CD4-positive, alpha-beta T cell treated with Interleukin-17A for 4 hours (primary cell): ENCODE results near the gene MYH7B.

Source experiments
- DNase-seq: peaks from one replicate; pipeline ENCODE4 v3.0.0-alpha.2; 2020; ENCODE audit warnings: mixed read lengths

MYH7B gene

DNA sequence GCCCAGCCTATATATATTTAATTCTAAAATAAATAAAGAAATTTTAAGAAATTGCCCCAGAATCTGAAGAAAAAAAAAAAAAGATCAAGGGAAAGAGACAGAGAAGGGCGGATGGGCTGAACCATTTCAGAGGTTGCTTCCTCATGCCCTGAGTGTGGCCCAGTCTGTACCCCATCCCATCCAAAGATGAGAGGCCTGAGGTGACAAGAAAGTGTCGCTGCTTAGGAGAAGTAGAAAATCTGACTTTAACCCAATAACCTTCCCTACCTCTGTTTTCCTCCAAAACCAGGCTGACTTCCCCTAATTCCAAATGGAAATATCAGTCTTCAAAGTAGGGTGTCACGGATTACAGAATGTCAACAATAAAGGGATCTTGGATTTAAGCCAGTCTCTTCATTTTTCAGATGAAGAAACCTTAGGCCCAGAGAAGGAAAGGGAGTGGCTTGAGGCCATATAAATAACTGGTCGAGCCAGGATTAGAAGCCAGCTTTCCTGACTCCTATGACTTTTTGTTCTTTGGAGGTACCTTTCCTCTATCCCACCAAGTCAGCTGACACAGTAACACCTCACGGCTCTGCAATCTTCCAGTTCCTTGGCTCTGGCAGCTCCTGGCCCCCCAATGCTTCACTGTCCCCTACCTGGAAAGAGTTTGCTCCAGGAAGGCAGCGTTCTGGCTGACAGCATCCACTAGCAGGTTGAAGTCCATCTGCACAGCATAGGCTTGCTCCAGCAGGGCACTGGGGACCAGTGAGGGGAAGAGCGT, 10.2 kb upstream of the MYH7B start:
- DNase-seq = no peak

DNA sequence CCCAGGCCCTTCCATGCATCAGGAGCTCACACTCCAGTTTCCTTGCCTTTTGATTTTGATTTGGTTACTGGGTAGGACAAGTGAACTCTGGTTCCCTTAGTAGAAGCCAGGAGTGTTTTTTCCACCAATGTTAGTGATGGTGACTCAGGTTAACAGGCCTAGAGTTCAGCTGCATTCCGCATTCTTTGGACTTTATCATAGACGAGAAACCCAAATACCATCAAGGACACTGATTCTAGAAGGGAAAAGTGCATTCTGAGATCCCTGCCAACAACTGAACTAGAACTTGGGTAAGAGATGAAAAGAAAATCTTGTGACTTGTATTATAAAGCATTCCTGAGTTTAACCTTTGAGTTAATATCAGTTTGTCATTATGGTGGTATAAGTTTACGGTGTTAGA, 9.0 kb upstream of the MYH7B start:
- DNase-seq = no peak

DNA sequence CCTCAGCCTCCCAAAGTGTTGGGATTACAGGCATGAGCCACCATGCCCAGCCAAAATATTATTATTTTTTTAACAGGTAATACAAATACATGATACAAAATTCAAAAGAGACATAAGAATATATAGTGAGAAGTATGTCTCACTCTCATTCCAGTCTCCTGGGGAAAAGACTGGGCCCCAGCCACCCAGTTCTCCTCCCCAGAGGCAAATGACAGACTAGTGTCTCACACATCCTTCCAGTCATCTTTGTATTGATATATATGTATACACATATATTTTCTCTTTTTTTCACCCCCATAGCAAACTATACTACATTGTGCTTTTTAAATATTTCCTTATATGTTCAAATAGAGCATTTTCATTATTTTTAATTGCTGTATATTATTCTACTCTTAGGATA, 8.3 kb upstream of the MYH7B start:
- no peak for DNase-seq

GRCh38 chr20:34948030-34948429, 7.6 kb upstream of the MYH7B start:
- DNase-seq = no peak

- no peak for DNase-seq
These were observed 6.5 kb upstream of the MYH7B start for GRCh38 chr20:34949120-34949519.

- DNase-seq = no peak
These were observed 4.4 kb upstream of the MYH7B start for GRCh38 chr20:34951252-34951651.

DNA sequence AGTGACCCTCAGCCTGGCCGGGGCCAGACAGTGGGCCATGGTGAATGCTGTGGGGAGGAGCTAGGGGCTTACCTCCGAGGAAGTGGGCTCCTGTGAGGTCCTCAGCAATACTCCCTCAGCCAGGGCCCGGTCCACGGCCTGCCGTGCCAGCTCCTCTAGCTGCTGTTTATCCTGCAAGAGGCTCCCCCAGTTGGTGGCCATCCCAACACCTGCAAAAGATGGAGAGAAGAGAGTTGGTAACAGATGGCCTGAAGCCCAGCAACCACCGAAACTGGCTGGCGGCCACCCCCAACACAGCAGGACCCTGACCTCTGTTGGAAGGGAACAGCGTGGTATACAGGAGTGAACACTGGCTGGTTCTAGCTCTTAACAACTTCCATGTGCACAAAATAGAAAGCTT, 4.0 kb upstream of the MYH7B start:
- no peak for DNase-seq

GRCh38 chr20:34952671-34953070, 3.0 kb upstream of the MYH7B start:
- DNase-seq = no peak

DNA sequence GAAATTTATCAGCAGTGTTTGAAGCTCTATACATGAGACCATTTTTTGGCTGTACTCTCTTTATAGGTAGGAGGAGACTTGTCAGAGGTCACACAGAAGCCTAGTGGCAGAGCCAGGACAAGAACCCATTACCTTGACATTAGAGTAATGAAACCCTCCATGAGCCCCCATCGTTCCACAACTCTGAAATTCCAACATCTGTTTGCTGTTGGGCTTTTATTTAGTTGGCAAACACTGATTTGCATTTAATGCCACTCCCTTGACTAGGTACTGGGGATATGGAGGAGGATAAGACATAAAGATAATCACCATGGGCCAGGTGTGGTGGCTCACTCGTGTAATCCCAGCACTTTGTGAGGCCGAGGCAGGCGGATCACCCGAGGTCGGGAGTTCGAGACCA, 1.7 kb upstream of the MYH7B start:
- DNase-seq = no peak

- DNase-seq = peak; percentile 7
These were observed 801 bp upstream of the MYH7B start for GRCh38 chr20:34954904-34955230.

DNA sequence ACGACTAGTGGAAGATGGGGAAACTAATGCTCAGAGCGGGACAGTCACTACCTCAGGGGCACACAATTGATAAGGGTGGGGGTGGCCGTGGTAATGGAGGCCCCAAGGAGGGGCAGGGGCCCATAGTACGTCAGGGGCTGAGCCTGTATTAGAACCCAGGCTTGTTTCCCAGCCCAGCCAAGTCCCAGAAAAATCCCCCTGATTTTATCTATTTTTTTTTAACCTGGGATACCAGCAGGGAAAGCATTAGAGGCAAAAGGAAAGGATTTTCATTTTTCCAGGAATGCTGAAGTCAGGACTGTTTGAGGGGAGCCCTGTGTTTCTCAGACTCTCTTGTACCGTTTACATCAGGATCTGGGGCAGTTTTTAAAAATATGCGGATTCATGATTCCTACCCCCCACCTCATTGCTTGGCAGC, 382 bp downstream of the MYH7B start:
- DNase-seq = no peak

DNA sequence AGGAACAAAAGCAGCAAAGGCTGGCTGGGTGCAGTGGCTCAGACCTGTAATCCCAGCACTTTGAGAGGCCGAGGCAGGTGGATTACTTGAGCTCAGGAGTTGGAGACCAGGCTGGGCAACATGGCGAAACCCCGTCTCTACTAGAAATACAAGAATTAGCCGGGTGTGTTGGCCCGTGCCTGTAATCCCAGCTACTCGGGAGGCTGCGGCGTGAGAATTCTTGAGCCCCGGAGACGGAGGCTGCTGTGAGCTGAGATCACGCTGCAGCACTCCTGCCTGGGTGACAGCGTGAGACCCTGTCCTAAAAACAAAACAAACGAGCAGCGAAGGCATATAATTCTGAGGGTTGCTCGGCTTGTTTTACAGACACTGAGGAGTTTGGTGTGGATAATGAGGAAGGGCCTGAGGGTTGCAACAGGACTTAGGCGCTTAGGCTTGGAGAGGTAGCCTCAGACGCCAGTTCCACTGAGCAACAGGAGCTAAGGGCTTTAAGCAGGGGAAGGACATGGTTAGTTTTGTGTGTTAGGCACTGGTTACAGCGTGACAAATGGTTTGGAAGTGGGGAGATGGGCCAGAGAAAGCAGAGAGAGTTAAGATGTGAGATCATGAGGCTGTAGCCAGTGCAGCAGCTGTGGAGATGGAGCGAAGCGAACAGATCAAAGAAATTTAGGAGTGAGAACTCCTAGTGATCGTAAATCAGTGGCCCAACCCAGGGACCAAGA, 1.2 kb downstream of the MYH7B start:
- no peak for DNase-seq

DNA sequence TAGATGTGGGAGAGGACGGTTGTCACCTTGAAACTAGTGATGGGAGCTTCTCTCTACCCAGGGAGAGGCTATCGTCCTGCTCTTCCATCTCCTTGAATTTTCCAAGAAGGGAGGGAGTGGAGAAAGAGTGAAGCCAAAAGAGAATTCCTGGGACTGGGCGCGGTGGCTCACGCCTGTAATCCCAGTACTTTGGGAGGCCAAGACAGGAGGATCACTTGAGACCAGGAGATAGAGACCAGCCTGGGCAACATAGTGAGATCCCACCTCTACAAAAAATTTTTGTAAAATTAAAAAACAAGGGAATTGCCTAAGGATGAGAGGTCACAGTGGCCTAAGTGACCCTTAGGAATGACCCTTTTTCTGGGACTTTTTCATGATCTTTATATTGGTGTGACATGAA, 8.8 kb downstream of the MYH7B start:
- no peak for DNase-seq

DNA sequence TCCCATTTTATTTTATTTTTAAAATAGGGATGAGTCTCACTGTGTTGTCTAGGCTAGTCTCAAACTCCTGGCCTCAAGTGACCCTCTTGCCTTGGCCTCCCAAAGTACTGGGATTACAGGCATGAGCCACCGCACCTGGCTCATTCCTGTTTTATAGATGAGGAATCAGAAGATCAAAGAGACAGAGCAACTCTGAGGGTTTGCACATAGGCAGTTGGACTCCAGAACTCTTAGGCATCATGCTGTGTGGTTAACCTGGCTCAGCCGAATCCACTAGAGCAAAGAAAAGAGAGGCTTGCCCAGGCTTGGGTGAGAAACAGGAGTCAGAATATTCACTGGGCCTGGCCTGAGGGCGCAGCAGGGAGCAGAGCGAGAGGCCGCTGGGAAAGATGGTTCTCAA, 9.4 kb downstream of the MYH7B start:
- DNase-seq = no peak

GRCh38 chr20:34967421-34967820, 11.8 kb downstream of the MYH7B start:
- DNase-seq = no peak

- no peak for DNase-seq
These were observed 12.5 kb downstream of the MYH7B start for GRCh38 chr20:34968042-34968775.

DNA sequence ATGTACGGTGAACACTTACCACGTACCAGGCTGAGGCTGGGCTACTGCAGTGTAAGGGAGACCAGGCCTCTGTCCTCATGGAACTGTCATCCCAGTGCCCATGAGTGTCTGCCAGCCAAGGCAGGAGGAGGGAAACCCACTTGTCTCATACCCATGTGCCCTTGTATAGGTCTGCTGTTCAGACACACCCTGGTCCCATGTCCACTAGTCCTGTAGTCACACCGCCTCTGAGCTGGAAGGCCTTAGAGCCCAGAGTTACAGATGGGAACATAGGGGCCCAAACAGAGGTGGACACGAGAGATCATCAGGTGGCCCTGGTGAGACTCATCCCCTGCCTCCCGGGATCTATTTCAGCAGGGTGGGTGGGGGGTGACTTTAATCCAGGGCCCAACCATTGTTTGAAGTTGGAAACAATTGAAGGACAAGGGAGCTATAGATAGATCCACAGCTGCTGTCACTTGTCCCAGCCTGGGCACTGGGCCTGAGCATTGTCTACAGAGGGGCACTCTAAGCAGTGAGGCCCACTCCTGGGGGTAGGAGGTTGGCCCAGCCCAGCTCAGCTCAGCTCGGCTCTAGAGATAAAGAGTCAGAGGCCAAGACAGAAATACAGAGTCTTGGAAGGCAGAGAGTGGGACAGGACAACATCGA, 14.6 kb downstream of the MYH7B start:
- no peak for DNase-seq

DNA sequence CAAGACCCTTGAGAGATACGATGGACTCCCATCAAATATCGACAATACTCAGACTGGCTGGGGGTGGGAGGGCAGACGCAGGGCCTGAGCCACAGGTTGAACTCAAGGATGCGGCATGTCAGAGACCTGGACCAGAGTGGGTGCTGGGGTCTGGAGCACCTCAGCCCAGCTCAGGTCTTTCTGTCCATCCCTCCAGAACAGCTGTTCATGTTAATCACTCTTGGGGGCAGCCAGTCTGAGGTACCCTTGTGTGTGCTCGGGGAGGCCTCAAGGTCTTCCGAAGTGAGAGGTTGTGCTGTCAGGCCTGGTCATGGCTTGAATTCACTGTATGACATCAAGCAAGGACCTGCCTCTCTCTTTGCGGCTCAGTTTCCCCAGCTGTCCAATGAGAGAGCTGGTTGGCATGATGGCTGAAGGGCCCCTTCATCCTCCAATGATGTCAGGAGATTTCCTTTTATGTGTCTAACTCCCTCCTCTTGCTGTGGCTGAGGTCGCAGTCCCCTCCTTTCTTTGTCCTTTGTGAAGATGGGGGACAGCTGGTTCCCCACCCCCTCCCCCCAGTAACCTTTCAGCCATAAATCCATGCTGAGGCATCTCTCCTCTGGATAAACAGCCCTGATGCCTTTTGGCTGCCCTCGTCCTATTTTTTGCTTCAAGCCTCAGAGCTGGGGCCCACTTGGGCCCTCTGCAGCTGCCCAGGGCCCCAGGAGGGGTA, 15.3 kb downstream of the MYH7B start:
- no peak for DNase-seq

GRCh38 chr20:34971561-34972235, 16.0 kb downstream of the MYH7B start:
- no peak for DNase-seq

- DNase-seq = no peak
These were observed 18.6 kb downstream of the MYH7B start for GRCh38 chr20:34974246-34974645.

DNA sequence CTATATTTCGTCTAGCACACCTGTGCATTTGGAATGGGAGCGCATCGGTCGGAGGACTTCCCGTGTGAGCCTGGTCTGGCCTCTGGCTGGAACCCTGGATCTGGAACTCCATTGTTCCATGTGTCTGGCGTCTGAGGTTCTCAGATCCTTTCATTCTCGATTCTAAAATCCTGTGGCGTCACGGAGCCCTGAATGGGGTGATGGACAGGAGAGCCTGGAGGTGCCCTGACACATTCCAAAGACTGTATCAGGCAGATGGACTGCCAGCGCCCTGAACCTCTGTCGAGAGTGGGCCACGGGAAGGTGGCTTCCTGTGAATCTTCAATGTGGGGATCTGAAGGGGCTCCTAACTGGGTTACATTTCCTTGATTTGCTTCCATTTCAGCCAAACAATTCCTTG, 20.6 kb downstream of the MYH7B start:
- DNase-seq = no peak

DNA sequence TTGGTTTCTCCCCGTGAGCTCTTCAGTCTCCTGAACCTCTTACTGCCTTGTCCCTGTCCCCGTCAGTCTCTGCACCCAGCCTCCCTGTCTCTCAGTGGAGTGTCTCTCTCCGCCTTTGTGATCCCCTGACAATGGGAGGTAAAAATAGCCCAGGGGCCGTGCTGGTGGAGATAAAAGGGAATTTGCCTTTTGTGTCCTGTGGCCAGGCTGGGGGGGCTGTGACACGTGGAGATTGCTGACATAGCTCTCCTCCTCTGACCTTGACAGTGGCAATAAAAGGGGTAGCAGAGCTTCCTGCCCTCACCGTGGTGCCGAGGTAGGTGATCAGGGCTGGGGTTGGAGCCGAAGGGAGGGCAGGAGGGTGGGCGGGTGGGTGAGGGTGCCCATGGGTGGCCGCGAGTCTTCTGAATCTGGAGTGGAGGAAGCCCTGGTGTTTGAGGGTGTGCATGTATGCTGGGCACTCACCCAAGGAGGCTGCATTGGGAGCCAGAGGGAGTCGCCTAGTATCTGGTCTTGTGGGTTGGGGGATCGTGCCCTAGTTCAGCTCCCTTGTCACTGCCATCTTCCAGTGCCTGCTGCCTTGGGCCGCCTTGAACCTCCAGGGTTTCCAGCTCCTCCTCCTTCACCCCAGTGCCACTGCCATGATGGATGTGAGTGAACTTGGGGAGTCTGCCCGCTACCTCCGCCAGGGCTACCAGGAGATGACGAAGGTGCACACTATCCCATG, 21.9 kb downstream of the MYH7B start:
- DNase-seq = no peak
